NCI-H1105 (cell line): ENCODE measurements around the gene ASB6.
"Not testable (repeated sequence)": the region's sequence is repeated elsewhere in the genome, so short reads cannot be mapped to it uniquely, and the experiment has no call there.

Source experiments
- DNase-seq: peaks from one replicate; lab custom pipeline; 2025; lab: John Stamatoyannopoulos, UW

The ASB6 gene

GRCh38 chr9:129643706-129644105, 1.8 kb upstream of the ASB6 start:
- no peak for DNase-seq

DNA sequence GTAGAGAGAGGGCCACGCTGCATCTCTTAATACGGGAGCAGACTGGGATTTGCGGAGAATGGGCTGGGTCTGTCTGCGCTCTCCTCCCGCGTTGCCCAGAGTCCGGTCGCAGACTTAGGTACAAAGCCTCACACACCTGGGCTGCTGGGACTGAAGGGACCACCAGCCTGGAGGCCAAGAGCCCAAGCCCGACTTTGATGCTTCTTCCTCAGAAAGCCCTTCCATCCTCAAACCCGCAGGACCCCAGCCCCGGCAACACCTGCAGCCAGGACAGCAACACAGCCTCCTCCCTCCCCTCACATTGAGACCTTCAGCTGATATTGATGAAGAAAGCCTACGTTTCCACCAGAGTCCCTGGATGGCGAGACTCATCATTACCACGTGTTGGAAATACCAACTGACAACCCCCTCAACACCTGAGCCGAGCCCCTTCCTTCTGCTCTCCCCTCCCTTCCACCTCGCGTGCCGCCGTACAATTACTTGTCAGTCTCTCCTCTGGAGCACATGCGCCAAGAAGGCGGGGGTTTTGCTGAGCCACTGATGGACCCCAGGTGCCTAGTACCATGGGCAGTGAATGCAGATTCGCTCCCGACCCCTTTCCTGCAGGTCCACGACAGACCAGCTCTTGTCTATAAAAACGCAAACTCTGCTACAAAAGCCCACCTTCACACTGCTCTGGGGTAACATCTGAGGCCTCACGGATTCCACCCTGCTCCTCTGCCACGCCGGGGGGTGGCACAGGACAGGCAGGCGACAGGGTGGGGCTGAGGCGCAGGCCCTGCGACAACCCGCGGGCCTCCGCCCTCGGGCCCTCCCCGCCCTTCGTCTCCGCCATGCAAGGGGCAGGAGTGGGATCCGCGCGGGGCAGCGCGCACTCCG, 841 bp downstream of the ASB6 start:
- no peak for DNase-seq

DNA sequence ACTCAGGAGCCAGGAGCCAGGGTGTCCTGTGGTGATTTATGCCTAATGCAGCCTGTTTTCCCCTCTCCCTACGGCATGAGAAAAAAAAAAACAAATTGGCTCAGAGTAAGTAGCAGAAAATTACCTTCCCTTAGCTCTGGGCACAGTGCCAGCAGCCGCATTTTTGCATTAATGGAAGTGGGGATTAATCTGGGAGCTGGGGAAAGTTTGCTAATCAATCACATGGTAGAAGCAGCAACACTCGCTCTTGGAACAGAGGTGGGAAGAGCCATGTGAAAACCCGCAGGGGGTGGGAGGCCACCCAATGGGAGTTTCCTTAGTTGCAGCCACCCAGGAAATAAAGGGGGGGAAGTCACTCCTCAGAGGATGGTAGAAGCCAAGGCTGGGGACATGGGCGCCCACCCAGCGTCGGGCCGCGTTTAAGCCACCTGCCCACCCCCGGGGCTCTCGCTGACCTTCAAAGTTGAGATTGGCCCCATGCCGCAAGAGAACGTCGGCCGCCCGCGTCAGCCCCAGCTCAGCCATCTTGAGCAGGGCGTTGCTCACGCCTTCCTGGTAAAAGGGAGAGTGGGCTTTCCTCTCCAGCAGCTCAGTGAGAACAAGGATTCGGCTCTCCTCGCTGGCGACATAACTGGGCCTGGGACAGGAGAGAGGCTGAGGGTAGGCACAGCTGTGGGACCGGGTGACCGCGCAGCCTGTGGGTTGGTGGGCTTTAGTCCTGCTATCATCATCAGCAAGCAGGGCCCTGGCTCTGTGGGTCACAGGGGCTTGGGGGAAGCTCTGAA, 1.7 kb downstream of the ASB6 start:
- DNase-seq, result peak; percentile 88

- DNase-seq, result no peak
Measured at GRCh38 chr9:129639756-129640085, 2.2 kb downstream of the ASB6 start.

GRCh38 chr9:129639034-129639630, 2.8 kb downstream of the ASB6 start:
- no peak for DNase-seq

GRCh38 chr9:129637673-129638439, 4.1 kb downstream of the ASB6 start:
- no peak for DNase-seq

- no peak for DNase-seq
Measured at GRCh38 chr9:129637102-129637501, 4.8 kb downstream of the ASB6 start.

GRCh38 chr9:129636343-129636742, 5.6 kb downstream of the ASB6 start:
- not testable (repeated sequence) for DNase-seq

DNA sequence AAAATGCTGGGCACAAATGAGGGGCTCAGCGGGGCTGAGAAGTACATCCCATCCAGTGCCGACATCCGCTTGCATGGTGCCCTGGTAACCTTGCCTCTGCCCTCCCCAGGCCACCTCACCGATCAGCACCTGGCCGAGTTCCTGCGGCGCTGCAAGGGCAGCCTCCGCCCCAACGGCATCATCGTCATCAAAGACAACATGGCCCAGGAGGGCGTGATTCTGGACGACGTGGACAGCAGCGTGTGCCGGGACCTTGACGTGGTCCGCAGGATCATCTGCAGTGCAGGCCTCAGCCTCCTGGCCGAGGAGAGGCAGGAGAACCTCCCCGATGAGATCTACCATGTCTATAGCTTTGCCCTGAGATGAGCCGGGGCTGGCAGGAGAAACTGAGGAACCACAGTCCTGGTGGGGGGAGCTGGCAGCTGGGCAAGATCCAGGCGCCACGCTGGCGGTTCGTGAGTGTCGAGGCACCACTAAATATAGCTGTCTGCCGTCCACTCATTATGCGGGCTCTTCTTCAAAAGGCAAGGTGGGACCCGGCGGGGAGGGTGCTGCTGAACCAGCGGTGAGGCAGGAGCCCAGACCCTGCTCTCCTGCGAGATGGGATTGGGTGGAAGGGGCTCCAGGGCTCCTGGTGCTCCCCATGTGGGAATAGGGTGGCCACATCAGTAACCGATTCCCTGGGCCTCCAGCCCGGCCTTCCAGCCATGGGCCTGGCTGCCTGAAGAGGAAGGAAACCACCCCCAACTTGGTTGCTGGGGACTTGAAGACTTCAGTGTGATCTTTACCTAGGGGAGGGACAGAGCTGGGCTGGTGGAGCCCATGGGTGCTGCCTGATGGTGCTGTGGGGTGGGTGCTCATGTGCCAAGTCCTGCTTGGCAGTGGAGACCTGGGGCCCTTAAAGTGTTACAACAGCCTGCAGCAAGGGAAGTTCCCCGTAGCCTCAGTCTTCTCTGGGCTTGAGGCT, 6.6 kb downstream of the ASB6 start:
- DNase-seq, result no peak

GRCh38 chr9:129633848-129634247, 8.1 kb downstream of the ASB6 start:
- DNase-seq, result no peak

DNA sequence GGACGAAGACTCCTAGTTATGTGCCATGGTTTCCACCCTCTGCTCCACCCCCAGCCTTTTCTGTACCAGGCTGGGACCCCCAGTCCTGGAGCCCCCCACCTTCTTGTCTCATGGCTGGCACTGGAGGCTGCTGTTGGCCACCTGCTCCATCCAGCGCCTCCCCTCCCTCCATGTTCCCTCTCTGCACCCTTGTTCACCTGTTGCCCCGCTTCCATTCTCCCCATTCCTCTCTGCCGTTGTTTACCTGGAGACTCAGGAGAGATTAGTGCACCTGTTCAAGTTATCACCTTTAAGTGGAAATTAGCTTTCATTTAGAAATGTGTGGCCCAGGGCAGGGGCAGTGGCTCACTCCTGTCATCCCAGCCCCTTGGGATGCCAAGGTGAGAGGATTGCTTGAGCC, 8.7 kb downstream of the ASB6 start:
- DNase-seq, result no peak

GRCh38 chr9:129632460-129632859, 9.5 kb downstream of the ASB6 start:
- no peak for DNase-seq

DNA sequence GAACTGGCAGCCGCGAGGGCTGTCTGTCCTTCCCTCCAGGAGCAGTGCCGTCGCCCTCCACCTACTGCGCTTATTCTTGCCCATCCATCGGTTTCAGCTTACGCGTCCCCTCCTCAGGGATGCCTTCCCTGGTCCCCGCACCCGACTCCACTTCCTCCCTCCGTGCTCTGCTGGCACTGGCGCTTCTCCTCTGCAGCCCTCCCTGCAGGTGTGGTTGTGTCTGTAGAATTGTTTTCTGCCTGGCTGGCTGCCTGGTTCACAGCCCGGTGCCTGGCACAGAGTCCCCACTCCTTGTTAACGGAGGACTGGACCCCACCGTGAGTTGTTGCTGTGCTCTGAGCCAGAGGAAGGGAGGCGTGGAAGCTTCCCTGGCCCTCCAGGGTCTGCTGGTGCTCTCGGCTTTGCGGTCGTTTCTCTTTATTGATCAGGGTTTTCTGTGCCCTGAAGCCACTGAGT, 10.2 kb downstream of the ASB6 start:
- no peak for DNase-seq

DNA sequence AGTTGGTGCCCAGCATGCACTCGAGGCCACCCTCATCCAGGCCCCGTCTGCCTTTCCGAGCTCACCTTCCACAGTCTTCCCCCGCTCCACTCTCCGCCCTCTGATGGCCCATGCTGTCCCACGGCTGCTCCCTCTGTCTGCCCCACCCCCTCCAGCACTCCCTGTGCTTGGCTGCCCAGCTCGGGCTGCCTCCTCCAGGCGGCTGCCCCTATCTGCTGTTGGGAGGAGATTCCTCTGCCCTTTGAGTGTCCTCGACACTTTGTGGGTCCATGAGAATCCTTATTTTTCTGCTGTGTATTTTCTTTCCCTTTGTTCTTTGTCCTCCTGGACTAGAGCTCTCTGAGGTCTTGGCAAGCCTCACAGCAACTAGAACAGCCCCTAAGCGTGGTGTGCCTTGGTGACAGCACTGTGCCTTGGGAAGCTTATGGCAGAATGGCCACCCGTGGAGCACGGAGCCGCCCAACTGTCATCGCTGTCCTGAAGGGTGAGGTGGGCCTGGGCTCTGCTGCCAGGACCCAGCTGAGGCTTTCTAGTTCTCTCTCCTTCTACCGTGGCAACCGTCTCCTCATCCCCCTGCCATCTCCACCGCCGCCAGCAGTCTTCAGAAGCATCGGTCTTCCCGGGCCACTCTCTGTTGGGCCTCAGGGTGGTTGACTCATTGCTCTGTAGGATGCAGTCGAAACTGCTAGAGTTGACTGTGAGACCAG, 10.8 kb downstream of the ASB6 start:
- no peak for DNase-seq

DNA sequence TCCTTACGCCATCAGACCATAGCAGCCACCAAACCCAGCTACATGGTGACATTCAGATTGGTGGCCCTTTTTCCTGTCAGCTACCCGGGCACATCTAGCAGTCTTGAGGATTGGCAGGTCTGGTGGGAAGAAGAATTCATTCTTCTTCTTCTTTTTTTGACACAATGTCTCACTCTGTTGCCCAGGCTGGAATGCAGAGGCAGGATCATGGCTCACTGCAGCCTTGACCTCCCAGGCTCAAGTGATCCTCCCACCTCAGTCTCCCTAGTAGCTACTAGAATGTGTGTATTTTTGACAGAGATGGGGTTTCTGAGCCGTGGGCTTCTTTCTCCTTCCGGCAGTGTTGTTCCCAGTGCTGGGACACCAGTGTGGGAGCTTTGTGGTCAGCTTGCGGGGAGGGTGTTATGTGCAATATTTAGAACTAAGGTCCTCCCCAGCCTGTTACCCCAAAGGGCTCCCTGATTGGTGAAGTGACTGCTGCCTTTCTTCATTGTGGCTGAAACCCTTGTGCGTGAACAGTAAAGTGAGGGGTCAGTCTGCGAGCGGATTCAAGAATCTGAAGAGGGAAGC, 12.6 kb downstream of the ASB6 start:
- DNase-seq, result no peak

- DNase-seq, result no peak
Measured at GRCh38 chr9:129628709-129629108, 13.2 kb downstream of the ASB6 start.

DNA sequence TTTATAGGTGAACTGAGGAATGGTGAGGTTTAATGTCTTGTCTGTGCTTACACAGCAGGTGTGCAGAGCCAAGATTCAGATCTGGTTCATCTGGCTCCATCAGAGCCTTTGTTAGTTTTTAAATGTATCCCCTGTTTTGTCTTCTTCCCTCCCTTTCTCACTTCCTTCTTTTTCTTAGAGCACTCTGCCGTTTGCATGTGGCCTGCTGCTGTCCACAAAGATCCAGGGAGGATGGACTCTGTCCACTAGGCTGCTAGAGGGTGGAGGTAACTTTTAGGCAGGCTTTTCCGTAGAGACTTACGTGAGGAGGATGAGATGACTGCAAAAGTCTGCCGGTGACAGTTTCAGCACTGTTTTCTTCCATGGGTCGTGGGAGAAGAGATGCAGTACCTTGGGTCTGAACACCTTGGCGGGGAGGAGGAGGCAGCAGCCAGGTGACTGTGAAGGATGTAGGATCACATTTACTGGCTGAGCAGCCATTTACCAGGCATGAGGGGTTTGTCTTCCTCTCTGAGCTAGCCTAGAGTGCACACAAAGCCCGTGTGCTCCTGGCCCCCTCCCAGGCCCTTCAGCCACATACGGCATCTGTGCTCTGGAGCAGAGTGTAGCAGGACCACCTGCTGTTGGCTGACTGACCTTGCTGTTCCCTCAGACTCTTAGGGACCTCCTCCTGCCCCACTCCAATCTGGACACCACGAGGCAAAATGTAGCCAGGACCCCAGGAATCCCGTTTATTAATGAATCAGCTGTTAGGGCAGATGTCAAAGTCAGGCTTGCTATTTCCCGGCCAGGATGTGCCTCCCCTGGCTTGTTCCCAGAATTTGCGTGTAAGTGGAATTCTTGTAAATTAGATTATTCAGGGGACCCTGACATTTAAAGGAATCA, 14.2 kb downstream of the ASB6 start:
- no peak for DNase-seq

DNA sequence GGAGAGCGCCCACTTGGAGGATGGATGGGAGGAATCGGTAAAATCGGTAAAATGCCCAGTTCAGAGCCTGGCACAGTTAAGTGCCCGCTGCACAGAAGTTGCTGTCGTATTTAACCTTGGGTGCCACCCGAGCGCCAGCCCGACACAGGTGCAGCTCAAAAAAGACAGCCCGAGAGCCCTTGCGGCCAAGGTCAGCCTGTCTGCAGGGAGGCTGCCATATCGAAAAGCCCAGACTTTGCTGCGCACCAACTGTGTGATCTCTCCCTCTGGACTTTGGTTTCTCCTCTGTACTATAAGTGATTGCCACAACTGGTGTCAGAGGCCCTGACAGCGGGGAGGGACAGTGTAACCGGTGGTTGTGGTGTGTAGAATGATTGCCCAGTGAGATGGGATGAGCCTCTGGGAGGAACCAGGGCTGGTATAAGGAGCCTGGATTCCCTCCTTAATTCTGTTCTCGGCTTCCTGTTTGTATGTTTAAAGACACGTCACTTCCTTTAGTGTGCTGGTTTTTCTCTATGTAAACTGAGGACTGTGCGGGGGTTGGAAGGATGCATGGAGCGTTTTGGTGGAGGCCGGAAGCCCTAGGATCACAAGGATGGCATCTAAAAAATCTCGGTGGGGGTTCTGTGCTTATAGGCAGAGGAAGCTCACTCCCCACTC, 15.2 kb downstream of the ASB6 start:
- no peak for DNase-seq
